Tibial nerve (tissue), 4 donors: ENCODE measurements around the gene TDRD10. TPM values are rescaled to one million over a fixed set of nuclear protein-coding genes. Genes with fewer than 3 reads are reported as not detected.

Experiments used
- DNase-seq, 2 donors: peaks; one replicate each; pipeline ENCODE4 v3.0.0-alpha.2; 2019; ENCODE audit warnings: low spot score in 2 of 2
- H3K27ac ChIP-seq, 4 donors: fragments of 200-600 bp; sonication (generic) in 3 of 4; one replicate each; pipeline ENCODE4 v1.5.1; 2017 to 2019; ENCODE audit warnings: mild to moderate bottlenecking in 1 of 4
- H3K27me3 ChIP-seq, 2 donors: fragments of 200-600 bp; sonication (generic) in 1 of 2; one replicate each; pipeline versions ENCODE4 v1.5.1 to v1.6.0; 2017 to 2019
- H3K36me3 ChIP-seq, 3 donors: fragments of 200-600 bp; sonication (generic); one replicate each; pipeline ENCODE4 v1.5.1; 2018 to 2019
- H3K4me1 ChIP-seq, 4 donors: fragments of 200-600 bp; sonication (generic) in 3 of 4; one replicate each; pipeline ENCODE4 v1.5.1; 2017 to 2019
- H3K4me3 ChIP-seq, 4 donors: fragments of 200-600 bp; sonication (generic) in 3 of 4; one replicate each; pipeline ENCODE4 v1.5.1; 2017 to 2019; ENCODE audit warnings: mild to moderate bottlenecking in 1 of 4, moderate library complexity in 1 of 4
- H3K9me3 ChIP-seq, 4 donors: fragments of 200-600 bp; sonication (generic) in 3 of 4; one replicate each; pipeline ENCODE4 v1.5.1; 2017 to 2019
- CTCF ChIP-seq, 5 experiments: fragments of 200-600 bp in 3 of 5; fragments of 450-650 bp in 2 of 5; sonication (generic) in 3 of 5; IDR thresholded peaks; one replicate each; pipeline ENCODE4 v1.5.1; 2016 to 2019; ENCODE audit warnings: antibody characterized with exemption in 5 of 5, mild to moderate bottlenecking in 3 of 5, moderate library complexity in 2 of 5
- EP300 ChIP-seq, 2 donors: sonication (generic); formaldehyde crosslinking; IDR thresholded peaks; one replicate each; pipeline ENCODE4 v1.6.1; 2017; ENCODE audit warnings: antibody characterized with exemption in 2 of 2, mild to moderate bottlenecking in 1 of 2
- POLR2A ChIP-seq, 2 donors: fragments of 450-650 bp; IDR thresholded peaks; one replicate each; pipeline ENCODE4 v1.6.1; 2017; ENCODE audit warnings: antibody characterized with exemption in 2 of 2, mild to moderate bottlenecking in 2 of 2, moderate library complexity in 2 of 2
- WGBS, 2 donors: methylation state at CpG; one replicate each; pipeline ENCODE4 v1.1.5; 2018; 5-methylcytosine and 5-hydroxymethylcytosine counted together
- total RNA-seq, 4 donors: library from RNA; depleted of rRNA; stranded (reverse); fragments of >200 nt; gene quantifications; one replicate each; pipeline ENCODE4 v1.1.0, GENCODE V29; 2016

Gene TDRD10
- total RNA-seq, 4 donors from 2014 or later: 6.7 to 9.0 (median 7.6) TPM

- H3K27ac ChIP-seq: no peak overlapping the region
- peaks cover 0 to 68% of the 10 kb centered on the region in 2 donors for H3K27me3 ChIP-seq
- peaks cover 0 to 24% (median 7%) of the 10 kb centered on the region in 4 donors for H3K4me1 ChIP-seq
- H3K4me3 ChIP-seq: peak overlapping the region in 1 of 4 donors; percentile 61
- DNase-seq: no peak
- 75 to 86% methylated on average over 1 of the region's 1 CpG for WGBS, 2 donors
- peaks cover 0 to 5% (median 0%) of the 10 kb centered on the region in 4 donors for H3K9me3 ChIP-seq
- TF ChIP-seq EP300 (IDR thresholded peaks at IDR 0.05): no peak
- no peak for TF ChIP-seq POLR2A (IDR thresholded peaks at IDR 0.05)
- no peak for TF ChIP-seq CTCF (IDR thresholded peaks at IDR 0.05)
- H3K36me3 ChIP-seq: no peaks in the 10 kb centered on the region
Measured at GRCh38 chr1:154499446-154499845, 2.6 kb upstream of the TDRD10 start.

DNA sequence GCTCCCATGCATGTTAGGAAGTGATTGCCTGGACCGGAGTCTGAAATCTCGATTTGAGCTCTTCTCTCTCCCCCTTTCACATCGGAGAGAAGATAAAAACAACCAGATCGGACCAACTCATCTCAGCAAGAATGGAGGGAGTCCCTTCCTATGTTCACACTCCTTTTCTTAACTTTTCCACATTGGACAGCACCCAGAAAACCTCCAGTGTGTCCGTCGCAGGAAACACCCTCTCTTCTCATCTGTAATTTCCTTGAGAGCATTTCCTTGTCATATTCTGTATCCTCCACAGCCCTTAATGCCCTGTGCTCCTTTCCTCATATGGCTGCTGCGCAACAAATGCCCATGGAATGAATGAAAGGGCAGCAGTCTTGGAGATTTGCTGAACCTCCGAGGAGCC, 1.5 kb upstream of the TDRD10 start:
- TF ChIP-seq CTCF (IDR thresholded peaks at IDR 0.05) (no peak), EP300 (IDR thresholded peaks at IDR 0.05) (no peak), POLR2A (IDR thresholded peaks at IDR 0.05) (no peak)
- Histone ChIP-seq H3K4me1 (peaks cover 0 to 24% (median 7%) of the 10 kb centered on the region in 4 donors), H3K4me3 (peak overlapping the region in 2 of 4 donors; percentile 53 to 61), H3K27me3 (peaks cover 0 to 72% of the 10 kb centered on the region in 2 donors), H3K9me3 (peaks cover 0 to 6% (median 0%) of the 10 kb centered on the region in 4 donors), H3K27ac (no peak overlapping the region), H3K36me3 (no peaks in the 10 kb centered on the region)
- WGBS, 2 donors: 74 to 81% methylated on average over 8 of the region's 8 CpGs
- no peak for DNase-seq

- TF ChIP-seq POLR2A (IDR thresholded peaks at IDR 0.05) (no peak), EP300 (IDR thresholded peaks at IDR 0.05) (peak in 1 of 2 donors; percentile 26), CTCF (IDR thresholded peaks at IDR 0.05) (no peak)
- DNase-seq: peak in 1 of 2 donors; percentile 30
- Histone ChIP-seq H3K4me3 (peak overlapping the region; percentile 30 to 61 (median 42)), H3K27me3 (peaks cover 0 to 72% of the 10 kb centered on the region in 2 donors), H3K36me3 (no peaks in the 10 kb centered on the region), H3K9me3 (peaks cover 0 to 16% (median 0%) of the 10 kb centered on the region in 4 donors), H3K4me1 (peaks cover 0 to 24% (median 7%) of the 10 kb centered on the region in 4 donors), H3K27ac (peak overlapping the region in 2 of 4 donors; percentile 55 to 80)
- 2% methylated on average over 40 to 54 of the region's 54 CpGs for WGBS, 2 donors
Measured at GRCh38 chr1:154501423-154502065, 475 bp upstream of the TDRD10 start.

DNA sequence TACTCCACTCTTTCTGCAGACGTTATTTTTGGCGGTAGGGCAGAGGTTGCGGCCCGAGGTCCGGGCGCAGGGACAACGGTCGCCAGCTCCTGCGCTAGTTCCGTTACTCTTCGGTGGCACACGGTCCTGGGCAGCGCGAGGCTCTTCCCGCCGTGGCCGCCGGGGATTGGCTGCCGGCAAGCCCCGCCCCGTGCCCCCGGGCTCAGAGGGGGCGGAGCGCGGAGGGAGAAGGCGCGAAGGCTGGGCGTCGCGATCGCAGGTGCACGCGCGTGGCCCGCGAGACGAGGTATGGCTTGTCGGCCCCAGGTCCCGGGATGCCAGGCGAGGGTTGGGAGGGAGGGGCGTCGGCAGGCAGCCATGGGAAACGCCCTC, 711 bp downstream of the TDRD10 start:
- Histone ChIP-seq H3K36me3 (no peaks in the 10 kb centered on the region), H3K4me1 (peaks cover 0 to 24% (median 7%) of the 10 kb centered on the region in 4 donors), H3K27ac (peak overlapping the region in 1 of 4 donors; percentile 80), H3K4me3 (peak overlapping the region in 3 of 4 donors; percentile 30 to 61 (median 53)), H3K9me3 (peaks cover 0 to 16% (median 0%) of the 10 kb centered on the region in 4 donors), H3K27me3 (peaks cover 0 to 74% of the 10 kb centered on the region in 2 donors)
- no peak for DNase-seq
- TF ChIP-seq POLR2A (IDR thresholded peaks at IDR 0.05) (no peak), EP300 (IDR thresholded peaks at IDR 0.05) (no peak), CTCF (IDR thresholded peaks at IDR 0.05) (no peak)
- 18 to 19% methylated on average over 33 to 41 of the region's 43 CpGs for WGBS, 2 donors

DNA sequence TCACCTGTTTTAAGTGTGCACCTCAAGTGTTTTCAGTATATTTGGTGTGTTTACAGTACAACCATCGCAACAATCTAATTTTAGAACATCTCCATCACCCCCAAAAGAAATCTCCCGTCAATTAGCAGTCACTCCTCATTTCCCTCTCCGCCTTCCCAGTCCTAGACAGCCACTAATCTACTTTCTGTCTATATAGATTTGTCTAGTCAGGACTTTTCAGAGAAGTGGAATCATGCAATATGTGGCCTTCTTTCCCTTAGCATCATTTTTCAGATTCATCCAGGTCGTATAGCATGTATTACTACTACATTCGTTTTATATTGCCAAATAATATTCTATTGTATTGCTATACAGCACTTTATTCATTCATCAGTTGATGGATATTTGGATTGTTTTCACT, 1.9 kb downstream of the TDRD10 start:
- TF ChIP-seq POLR2A (IDR thresholded peaks at IDR 0.05) (no peak), EP300 (IDR thresholded peaks at IDR 0.05) (no peak), CTCF (IDR thresholded peaks at IDR 0.05) (no peak)
- peaks cover 0 to 24% (median 7%) of the 10 kb centered on the region in 4 donors for H3K4me1 ChIP-seq
- WGBS, 2 donors: 73 to 74% methylated on average over 5 of the region's 5 CpGs
- no peak overlapping the region for H3K4me3 ChIP-seq
- H3K9me3 ChIP-seq: peaks cover 0 to 16% (median 0%) of the 10 kb centered on the region in 4 donors
- no peaks in the 10 kb centered on the region for H3K36me3 ChIP-seq
- H3K27ac ChIP-seq: no peak overlapping the region
- DNase-seq: no peak
- peaks cover 0 to 68% of the 10 kb centered on the region in 2 donors for H3K27me3 ChIP-seq
